A549 treated with CpdA at 1 μM for 4 hours (cell line): ENCODE results near the gene PLA2G4A. TPM values are rescaled to one million over a fixed set of nuclear protein-coding genes. Genes with fewer than 3 reads are reported as not detected.

Experiments used
- total RNA-seq: library from RNA; stranded (reverse); fragments of 200-300 nt; extraction: Qiagen RNA extraction; gene quantifications from 5 replicates; pipeline ENCODE4 v1.2.3, GENCODE V29; 2022; ENCODE audit warnings: low read depth

Gene PLA2G4A
- 10.0 to 13.1 TPM (median 10.9 TPM) in 5 replicates for total RNA-seq

DNA sequence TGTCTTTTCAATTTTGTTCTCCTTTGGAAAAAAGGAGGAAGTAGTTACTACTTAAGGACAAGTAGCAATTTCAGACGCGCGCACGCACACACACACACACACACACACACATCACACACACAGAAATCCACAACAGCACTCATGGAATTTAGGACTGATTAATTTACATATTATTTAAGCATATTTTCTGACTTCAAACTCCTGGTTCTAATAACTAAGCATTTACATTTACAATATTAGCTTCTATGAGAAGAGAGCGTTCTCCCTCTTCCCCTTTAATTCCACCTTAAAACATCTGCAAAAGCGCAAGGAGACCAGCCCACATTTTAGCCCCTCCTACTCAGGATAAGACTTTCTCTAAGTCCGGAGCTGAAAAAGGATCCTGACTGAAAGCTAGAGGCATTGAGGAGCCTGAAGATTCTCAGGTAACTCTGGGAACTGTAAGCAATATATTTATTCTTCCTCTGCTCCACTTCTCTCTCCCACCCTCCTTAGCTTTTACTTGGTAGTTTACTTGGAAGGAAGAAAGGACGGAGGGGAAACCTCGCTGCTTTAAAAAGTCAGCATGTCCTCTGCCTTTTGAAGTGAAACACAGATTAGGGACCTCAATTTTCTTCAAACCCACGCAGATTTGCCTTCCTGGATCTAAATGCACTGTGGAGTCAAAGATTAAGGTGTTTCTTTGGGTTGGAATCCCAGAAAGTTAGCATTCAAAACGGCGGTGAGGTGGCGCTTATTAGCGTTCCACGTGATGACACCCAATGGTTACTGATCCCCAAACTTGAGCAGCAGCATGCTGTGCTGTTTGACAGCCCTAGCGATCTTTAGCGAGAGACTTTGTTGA is at the start of gene PLA2G4A:
TSS of gene PLA2G4A (plus strand) at position 339 of the 844 bp plus-strand sequence. CDS start 25,406 bp downstream, outside the sequence.

Other genes starting within 250 kb of the PLA2G4A start
- 8.7 to 13.5 TPM (median 12.9 TPM) in 5 replicates for gene PTGS2, start 148.5 kb upstream of the PLA2G4A start, total RNA-seq